ENCODE data around the gene ERV3-1. TPM values are rescaled to one million over a fixed set of nuclear protein-coding genes. Genes with fewer than 3 reads are reported as not detected.

Gene ERV3-1
- total RNA-seq, 1 experiment from 2014 or later = 16.5 TPM

DNA sequence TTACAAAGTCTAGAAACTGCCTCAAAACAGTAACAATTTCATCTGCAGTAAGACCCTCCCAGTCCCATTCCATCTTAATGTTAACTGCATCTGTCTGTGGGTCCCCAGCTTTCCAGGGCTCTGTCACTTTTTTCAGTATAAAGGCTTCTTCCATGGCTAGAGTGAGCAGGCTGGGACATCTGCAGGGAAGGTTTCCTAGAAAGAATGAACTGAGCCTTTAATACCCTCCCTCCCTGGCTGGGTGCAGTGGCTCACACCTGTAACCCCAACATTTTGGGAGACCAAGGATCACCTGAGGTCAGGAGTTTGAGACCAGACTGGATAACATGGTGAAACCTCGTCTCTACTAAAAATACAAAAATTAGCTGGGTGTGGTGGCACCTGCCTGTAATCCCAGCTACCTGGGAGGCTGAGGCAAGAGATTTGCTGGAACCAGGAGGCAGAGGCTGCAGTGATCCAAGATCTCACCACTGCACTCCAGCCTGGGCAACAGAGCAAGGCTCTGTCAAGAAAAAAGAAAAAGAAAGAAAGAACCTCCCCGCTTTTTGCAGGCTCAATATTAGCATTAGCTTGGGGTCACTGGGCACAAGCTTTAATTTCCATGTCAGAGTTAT is 3.4 kb downstream of the ERV3-1 start:
- peaks cover 3% of the 10 kb centered on the region; the same call in 1 of the 2 replicates for H3K79me2 ChIP-seq (ENCODE audit: insufficient read depth, low read length)
- DNase-seq = no peak
- no peak overlapping the region for H3K27ac Mint-ChIP-seq

More for the DNA sequence above, 3.4 kb downstream of the ERV3-1 start:
- Mint-ChIP-seq H3K4me3 (no peak overlapping the region), H3K27me3 (ENCODE audit: low read depth) (no peaks in the 10 kb centered on the region), H3K36me3 (ENCODE audit: insufficient read depth in 1 of 3, low read depth in 3 of 3) (peaks cover 56 to 66% (median 58%) of the 10 kb centered on the region in 3 experiments), H3K9me3 (peaks cover 43 to 50% of the 10 kb centered on the region in 2 experiments), H3K4me1 (peaks cover 31 to 37% of the 10 kb centered on the region in 2 experiments)
- no peak overlapping the region for H2BK20ac ChIP-seq (ENCODE audit: low read depth, low read length, poor library complexity, severe bottlenecking)
- no peak overlapping the region for H4K8ac ChIP-seq (replicated peaks; ENCODE audit: insufficient read length, low read depth, low read length)
- H3K23ac ChIP-seq (ENCODE audit: insufficient read length, low read depth, low read length) = no peak overlapping the region
- no peak overlapping the region for H4K5ac ChIP-seq (ENCODE audit: insufficient read length, low read depth, low read length)
- H2AK5ac ChIP-seq (ENCODE audit: insufficient read length, low read length) = no peak overlapping the region
- no peak overlapping the region for H3K27ac ChIP-seq (ENCODE audit: insufficient read length, low read depth, low read length)
- H4K91ac ChIP-seq (ENCODE audit: insufficient read length, low read depth, low read length) = no peak overlapping the region
- peaks cover 12% of the 10 kb centered on the region for H3K9me3 ChIP-seq (ENCODE audit: control insufficient read depth, low read depth, low read length)
- H3K56ac ChIP-seq (ENCODE audit: insufficient read length, low read depth, low read length) = no peak overlapping the region
- H3T11ph ChIP-seq (ENCODE audit: low read length) = no peak overlapping the region
- no peak overlapping the region for H2BK12ac ChIP-seq (ENCODE audit: insufficient read length, low read depth, low read length)
- no peaks in the 10 kb centered on the region for H3K23me2 ChIP-seq (ENCODE audit: insufficient read length, low read depth, low read length, poor library complexity, severe bottlenecking)
- H3K4me2 ChIP-seq (ENCODE audit: insufficient read depth, insufficient read length, low read length) = no peak overlapping the region
- no peaks in the 10 kb centered on the region; the same call in 1 of the 2 replicates for H3K4me1 ChIP-seq (ENCODE audit: insufficient read depth, low read length)
- H3K27me3 ChIP-seq (ENCODE audit: insufficient read depth, low read length) = no peaks in the 10 kb centered on the region
- WGBS (ENCODE audit: extremely low coverage, insufficient read length, low lambda C conversion rate) = no CpG with 5 or more reads among the region's 2 CpGs
- no peak overlapping the region for H2BK15ac ChIP-seq (ENCODE audit: low read depth, low read length)
- no peak overlapping the region for H3K9ac ChIP-seq (ENCODE audit: extremely low read depth, insufficient read length, low read length)
- no peak overlapping the region for H2AFZ ChIP-seq (ENCODE audit: low read length)
- no peak overlapping the region for H3K14ac ChIP-seq (ENCODE audit: insufficient read depth, low read length)
- no peak overlapping the region for H2BK5ac ChIP-seq (ENCODE audit: insufficient read length, low read length)
- TF ChIP-seq CTCF (conservative IDR thresholded peaks at IDR 0.05) = no peak
- no peak overlapping the region for H3K4ac ChIP-seq (ENCODE audit: low read depth, low read length)
- no peaks in the 10 kb centered on the region for H4K20me1 ChIP-seq (ENCODE audit: control insufficient read depth, insufficient read depth, insufficient read length)
- no peak overlapping the region for H2BK120ac ChIP-seq (ENCODE audit: low read depth, low read length, poor library complexity, severe bottlenecking)
- H3K18ac ChIP-seq (ENCODE audit: insufficient read length, low read depth, low read length) = no peak overlapping the region
- H3K79me1 ChIP-seq (ENCODE audit: insufficient read depth, low read depth, low read length, poor library complexity, severe bottlenecking) = peaks cover 3% of the 10 kb centered on the region

All from H9 (cell line).